Activated T-helper 1 cell treated with anti-CD3 and anti-CD28 coated beads, Interleukin-2, amount 50 U/mL, for 16 hours (primary cell): ENCODE measurements around the gene TMEM132D.

Experiments
- DNase-seq, 2 donors: peaks; one replicate each; pipeline ENCODE4 v3.0.0-alpha.2; 2020; ENCODE audit warnings: low read depth in 1 of 2, low spot score in 1 of 2

Gene TMEM132D

GRCh38 chr12:129119537-129119936 lies 784.3 kb downstream of the TMEM132D start:
- DNase-seq: no peak

- DNase-seq: no peak
Measured at GRCh38 chr12:129115558-129115957, 788.3 kb downstream of the TMEM132D start.

DNA sequence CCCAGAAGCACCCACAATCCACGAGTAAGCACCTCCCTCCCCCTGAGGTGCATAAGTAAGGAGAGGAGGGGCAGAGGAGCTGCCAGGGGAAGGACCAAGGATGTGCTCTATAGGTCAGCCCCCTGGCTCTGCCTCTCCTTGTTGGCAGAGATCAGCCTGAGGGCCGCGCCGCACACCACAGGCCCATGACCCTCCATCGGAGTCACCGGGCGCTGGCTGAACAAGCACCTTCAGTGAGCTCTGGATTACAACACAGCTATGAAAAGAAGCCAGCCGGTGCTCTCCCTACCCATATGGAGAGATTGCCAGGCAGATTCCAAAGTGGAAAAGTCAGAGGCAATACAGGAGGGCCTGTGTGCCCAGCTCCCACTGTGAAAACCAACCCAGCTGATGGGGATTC lies 793.2 kb downstream of the TMEM132D start:
- DNase-seq: no peak

- DNase-seq: no peak
Measured at GRCh38 chr12:129109174-129110001, 794.4 kb downstream of the TMEM132D start.

GRCh38 chr12:129106772-129107171 lies 797.1 kb downstream of the TMEM132D start:
- DNase-seq: no peak

DNA sequence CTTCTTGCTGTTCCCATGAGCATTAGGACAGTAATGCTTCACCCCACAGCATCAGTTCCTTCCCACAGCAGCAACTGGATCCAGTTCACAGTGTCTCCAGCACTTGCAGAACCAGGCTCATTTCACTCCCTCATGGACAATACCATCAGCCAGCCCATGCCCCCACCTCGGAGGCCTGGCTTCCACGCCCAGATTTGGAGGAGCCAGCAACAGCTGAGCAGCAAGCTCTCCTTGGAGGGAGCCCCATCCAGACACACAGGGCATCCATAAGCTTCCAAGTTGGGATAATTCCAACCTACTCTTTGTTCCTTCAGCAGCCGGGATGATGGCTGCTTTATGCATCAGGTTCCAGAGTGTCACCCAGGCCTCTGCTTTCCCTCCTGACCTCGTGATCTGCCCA lies 800.6 kb downstream of the TMEM132D start:
- no peak for DNase-seq

- DNase-seq: no peak
Measured at GRCh38 chr12:129102233-129102632, 801.6 kb downstream of the TMEM132D start.

DNA sequence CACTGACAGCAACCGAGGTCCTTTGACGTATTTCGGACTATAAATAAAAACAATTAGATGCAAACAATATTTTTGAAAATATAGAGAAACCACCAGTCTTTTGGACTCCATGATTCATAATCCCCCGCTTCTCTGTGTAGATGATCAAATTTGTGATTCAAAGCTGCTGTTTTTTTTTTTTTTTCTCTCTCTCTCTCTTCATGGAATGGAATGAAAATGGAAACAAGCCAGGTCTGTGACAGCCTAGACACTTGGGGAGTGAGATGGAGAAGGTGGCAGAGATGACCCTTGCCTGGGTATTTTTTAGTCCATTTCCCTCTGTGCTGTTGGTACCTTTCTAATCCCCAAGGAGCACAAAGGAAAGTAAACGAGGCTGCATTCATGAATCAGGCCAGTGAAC lies 802.0 kb downstream of the TMEM132D start:
- DNase-seq: no peak

DNA sequence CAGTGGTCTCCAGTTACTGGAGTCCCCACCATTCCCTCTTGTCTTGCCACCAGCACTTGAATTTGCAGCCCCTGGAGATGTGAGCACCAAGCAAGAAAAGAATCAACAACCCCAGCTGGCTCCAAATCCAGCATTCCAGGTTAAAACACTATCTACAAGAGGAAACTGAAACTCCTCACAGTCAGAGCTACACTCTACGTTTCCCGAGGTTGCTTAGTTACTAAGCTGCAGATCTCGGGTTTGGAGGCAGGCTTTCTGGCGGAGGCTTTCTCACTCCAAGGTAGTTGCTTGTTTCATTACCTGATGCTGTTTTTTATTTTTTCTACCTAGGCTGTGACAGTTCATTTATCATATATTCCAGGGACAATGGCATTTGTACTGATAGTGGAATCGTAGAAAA lies 802.4 kb downstream of the TMEM132D start:
- no peak for DNase-seq

DNA sequence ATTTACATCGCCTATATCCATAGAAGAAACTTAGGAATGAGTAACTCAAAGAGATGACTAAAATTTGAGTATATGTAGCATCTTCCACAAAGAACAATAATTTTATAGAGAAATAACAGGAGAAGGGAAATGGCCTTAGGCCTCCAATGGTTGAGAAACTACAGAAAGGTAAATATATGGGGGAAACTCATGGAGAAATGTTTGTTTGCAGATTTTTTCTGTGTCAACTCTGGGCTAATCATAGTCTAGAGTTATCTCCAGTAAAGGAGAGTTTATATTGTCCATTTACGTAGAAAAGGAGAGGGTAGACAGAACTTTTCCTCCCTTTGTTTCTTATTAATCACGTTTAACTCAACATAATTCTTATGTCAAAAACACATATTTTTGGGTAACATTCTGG lies 806.4 kb downstream of the TMEM132D start:
- no peak for DNase-seq

DNA sequence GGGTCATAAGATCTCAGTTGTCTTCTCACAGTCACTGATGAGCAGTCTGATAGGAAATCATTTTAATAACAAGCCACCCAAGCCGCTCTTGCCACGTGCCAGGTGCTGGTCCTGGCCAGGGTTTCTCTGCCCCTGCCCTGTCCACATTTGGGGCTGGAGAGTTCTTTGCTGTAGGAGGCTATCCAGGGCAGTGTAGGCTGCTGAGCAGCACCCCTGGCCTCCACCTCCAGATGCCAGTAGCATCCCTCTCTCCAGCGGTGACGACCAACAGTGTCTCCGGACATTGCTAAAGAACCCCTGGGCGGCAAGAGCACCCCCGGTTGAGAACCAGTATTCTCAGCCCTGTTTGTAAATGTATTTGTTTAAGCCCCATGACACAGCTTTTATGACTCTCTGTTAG lies 806.9 kb downstream of the TMEM132D start:
- no peak for DNase-seq

DNA sequence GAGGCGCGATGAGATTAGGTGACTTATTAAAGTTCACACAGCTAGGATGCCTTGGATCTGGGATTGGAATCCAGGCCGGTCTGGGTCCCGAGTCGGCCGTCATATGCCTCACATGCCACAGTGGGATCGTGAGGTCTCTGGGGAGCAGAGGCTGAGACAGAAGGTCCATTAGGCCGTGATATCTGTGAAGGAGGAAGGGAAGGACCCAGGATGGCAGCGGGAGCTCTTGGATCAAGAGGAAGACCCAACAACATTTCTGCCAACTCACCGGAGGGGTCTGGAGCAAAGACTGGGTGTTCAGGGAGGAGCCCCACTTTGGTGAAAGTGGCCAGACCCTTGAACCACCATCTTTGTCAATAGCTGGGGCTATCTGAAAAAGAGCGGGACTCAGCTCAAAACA lies 807.6 kb downstream of the TMEM132D start:
- no peak for DNase-seq

- no peak for DNase-seq
Measured at GRCh38 chr12:129089576-129089975, 814.2 kb downstream of the TMEM132D start.

GRCh38 chr12:129084875-129085826 lies 818.7 kb downstream of the TMEM132D start:
- DNase-seq: no peak

DNA sequence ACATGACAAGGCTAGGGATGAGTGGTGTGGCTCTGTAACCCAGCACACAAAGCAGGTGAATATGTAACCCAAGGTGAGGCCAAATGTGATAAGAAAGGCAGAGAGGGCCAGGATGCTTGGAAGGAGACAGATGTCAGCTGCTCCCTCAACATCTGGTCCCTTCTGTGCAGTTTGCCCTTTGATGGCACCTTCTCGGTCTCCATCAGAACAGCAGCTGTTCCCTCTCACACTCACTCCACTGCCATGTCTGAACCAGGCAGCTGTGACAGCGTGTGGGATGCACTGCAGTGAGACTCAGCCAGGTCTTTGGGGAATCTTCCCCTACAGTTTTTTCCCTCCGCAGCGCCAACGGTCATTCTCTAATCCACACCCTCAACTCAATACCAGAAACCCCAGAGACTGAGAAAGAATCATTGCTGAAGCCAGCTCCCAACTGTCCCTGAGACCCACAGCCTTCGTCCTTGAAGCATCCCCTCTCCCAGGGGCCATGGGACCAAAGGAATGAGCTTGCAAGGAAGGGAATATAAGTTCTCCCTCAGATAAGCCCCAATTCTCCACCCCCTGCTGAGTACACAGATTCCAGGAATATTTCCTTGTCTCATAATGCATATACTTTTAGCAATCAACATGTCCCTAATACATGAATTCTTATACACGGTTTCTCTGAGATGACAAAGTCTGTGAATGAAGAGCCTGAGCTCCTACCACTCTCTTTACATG lies 820.5 kb downstream of the TMEM132D start:
- no peak for DNase-seq

- DNase-seq: no peak
Measured at GRCh38 chr12:129082441-129082840, 821.4 kb downstream of the TMEM132D start.

- no peak for DNase-seq
Measured at GRCh38 chr12:129081755-129082250, 822.0 kb downstream of the TMEM132D start.

GRCh38 chr12:129080821-129081220 lies 823.0 kb downstream of the TMEM132D start:
- DNase-seq: no peak

GRCh38 chr12:129080391-129080790 lies 823.4 kb downstream of the TMEM132D start:
- no peak for DNase-seq

DNA sequence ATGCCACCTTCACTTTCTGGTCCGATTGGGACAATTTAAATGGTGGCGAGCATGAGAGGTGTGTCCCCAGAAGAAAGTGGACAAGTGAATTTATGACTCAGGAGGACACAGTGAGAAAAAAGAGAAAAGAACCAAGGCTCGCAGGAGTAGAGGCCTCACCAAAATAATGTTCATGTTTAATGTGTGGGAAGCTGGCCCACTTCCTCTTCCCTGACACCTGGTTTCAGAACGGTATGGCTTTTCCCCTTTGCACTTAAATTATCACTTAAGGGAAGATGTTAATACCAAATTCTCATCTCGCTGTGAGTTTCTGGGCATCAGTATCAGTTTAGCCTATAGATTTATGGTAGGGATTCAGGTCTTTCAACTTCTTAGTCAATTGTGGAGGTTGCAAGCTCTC lies 824.1 kb downstream of the TMEM132D start:
- DNase-seq: no peak
